GM12878 (cell line): ENCODE measurements around the gene HOXB1. TPM values are rescaled to one million over a fixed set of nuclear protein-coding genes. Genes with fewer than 3 reads are reported as not detected.

Source experiments
- DPF2 ChIP-seq: fragments of 450-650 bp; IDR thresholded peaks from 2 replicates; pipeline ENCODE4 v1.6.1; 2017; ENCODE audit warnings: mild to moderate bottlenecking
- ELK1 ChIP-seq: IDR thresholded peaks from 2 replicates; pipeline ENCODE4 v1.6.1; 2012; ENCODE audit warnings: low read depth, low read length, improper control_type of control experiment
- EZH2 ChIP-seq: IDR thresholded peaks from 2 replicates; pipeline ENCODE4 v1.6.1; 2012; ENCODE audit warnings: low read depth, mild to moderate bottlenecking, control low read depth, inconsistent platforms, low read length, borderline replicate concordance; ENCODE audit not compliant: control insufficient read depth
- GATAD2B ChIP-seq: fragments of 450-650 bp; conservative IDR thresholded peaks from 2 replicates; pipeline ENCODE4 v1.6.1; 2017; ENCODE audit warnings: low read depth, mild to moderate bottlenecking, moderate library complexity
- IKZF1 ChIP-seq: fragments of 450-650 bp; conservative IDR thresholded peaks from 2 replicates; pipeline ENCODE4 v1.6.1; 2017; ENCODE audit warnings: antibody characterized with exemption, mild to moderate bottlenecking
- JUND ChIP-seq: IDR thresholded peaks from 2 replicates; pipeline ENCODE4 v1.6.1; 2012; ENCODE audit warnings: low read depth, mild to moderate bottlenecking, low read length, improper control_type of control experiment, moderate library complexity
- LARP7 ChIP-seq: fragments of 450-650 bp; IDR thresholded peaks from 2 replicates; pipeline ENCODE4 v1.6.1; 2017; ENCODE audit warnings: mild to moderate bottlenecking
- MLLT1 ChIP-seq: fragments of 450-650 bp; IDR thresholded peaks from 2 replicates; pipeline ENCODE4 v1.6.1; 2016; ENCODE audit warnings: mild to moderate bottlenecking
- NR2C2 ChIP-seq: IDR thresholded peaks from 2 replicates; pipeline ENCODE4 v1.6.1; 2011; ENCODE audit warnings: borderline replicate concordance, low read depth; ENCODE audit not compliant: control insufficient read depth, insufficient read length
- NRF1 ChIP-seq: conservative IDR thresholded peaks from 2 replicates; pipeline ENCODE4 v1.6.1; 2011; ENCODE audit warnings: mild to moderate bottlenecking, low read depth, low read length, improper control_type of control experiment
- POLR2A ChIP-seq: IDR thresholded peaks from 2 replicates; pipeline ENCODE4 v1.6.1; 2011; ENCODE audit warnings: low read depth, mild to moderate bottlenecking, low read length
- POLR2AphosphoS2 ChIP-seq: IDR thresholded peaks from 2 replicates; pipeline ENCODE4 v1.6.1; 2011; ENCODE audit warnings: low read depth, mild to moderate bottlenecking, low read length, improper control_type of control experiment, moderate library complexity
- POU2F2 ChIP-seq: IDR thresholded peaks from 3 replicates; pipeline ENCODE4 v1.6.1; 2011; ENCODE audit warnings: low read depth, mild to moderate bottlenecking, low read length, borderline replicate concordance
- PRDM15 ChIP-seq: fragments of 450-650 bp; formaldehyde crosslinking; IDR thresholded peaks from 2 replicates; pipeline ENCODE4 v1.4.0; 2020; ENCODE audit warnings: mild to moderate bottlenecking, moderate library complexity
- RELA ChIP-seq: fragments of 450-650 bp; IDR thresholded peaks from 2 replicates; pipeline ENCODE4 v1.8.0; 2014; ENCODE audit warnings: borderline replicate concordance; ENCODE audit not compliant: partially characterized antibody
- REST ChIP-seq: IDR thresholded peaks from 2 replicates; pipeline ENCODE4 v1.6.1; 2012; ENCODE audit warnings: mild to moderate bottlenecking, low read depth, low read length
- SUPT20H ChIP-seq: IDR thresholded peaks from 2 replicates; pipeline ENCODE4 v1.6.1; 2011; ENCODE audit warnings: low read depth, mild to moderate bottlenecking, low read length, moderate library complexity, borderline replicate concordance; ENCODE audit not compliant: control insufficient read depth
- USF2 ChIP-seq: IDR thresholded peaks from 2 replicates; pipeline ENCODE4 v1.6.1; 2011; ENCODE audit warnings: low read depth, low read length, improper control_type of control experiment, borderline replicate concordance
- polyA plus RNA-seq, 11 experiments: library from polyadenylated mRNA; depleted of rRNA in 4 of 11; unstranded in 6 of 11; stranded (reverse) in 5 of 11; fragments of >200 nt; fragmentation: Nextera tagmentation in 4 of 11; fragmentation: Illumina TruSeq in 1 of 11; extraction: Ambion mirVana in 4 of 11; extraction: Trizol in 1 of 11; gene quantifications; 1 replicate in 1 of 11; 2 replicates in 10 of 11; pipeline versions ENCODE4 v1.2.1 to v1.2.3, GENCODE V29; 2011 to 2016; ENCODE audit warnings: inconsistent platforms in 2 of 11, missing spikeins in 2 of 11, low read depth in 1 of 11
- total RNA-seq, 4 experiments: library from RNA; depleted of rRNA in 3 of 4; stranded (reverse); fragments of >200 nt in 3 of 4; fragmentation: Illumina TruSeq in 1 of 4; extraction: Trizol in 1 of 4; gene quantifications; 2 replicates each; pipeline versions ENCODE4 v1.2.1 to v1.2.3, GENCODE V29; 2013 to 2021

HOXB1 gene
- total and polyA plus RNA-seq, 10 of the 15 experiments (the other 5 are each of a cell fraction or from before 2014, with no cell fraction given): not detected

GRCh38 chr17:48543107-48543853 lies 12.5 kb upstream of the HOXB1 start (continued):
- TF ChIP-seq RELA (no peak), LARP7 (peak; percentile 89), NRF1 (0 out of 2 replicates have a peak, but pooled peaks have one; percentile 28), GATAD2B (peak; percentile 74; the same call in 1 of the 2 replicates), USF2 (no peak), POU2F2 (0 out of 3 replicates have a peak, but pooled peaks have one; percentile 32), DPF2 (peak; percentile 62), MLLT1 (no peak), ELK1 (no peak), IKZF1 (peak; percentile 71), EZH2 (no peak), POLR2A (peak; percentile 63), POLR2AphosphoS2 (0 out of 2 replicates have a peak, but pooled peaks have one; percentile 46), SUPT20H (no peak), PRDM15 (CRISPR knock-in tag) (no peak), NR2C2 (no peak), REST (no peak), JUND (no peak)
